Suprapubic skin (tissue), 4 donors: ENCODE measurements around the gene CTU2.

ENCODE experiments used
- EP300 ChIP-seq: sonication (generic); formaldehyde crosslinking; IDR thresholded peaks from one replicate; pipeline ENCODE4 v1.6.1; 2017; ENCODE audit warnings: antibody characterized with exemption
- POLR2A ChIP-seq, 2 donors: fragments of 450-650 bp; IDR thresholded peaks; one replicate each; pipeline ENCODE4 v1.6.1; 2017; ENCODE audit warnings: antibody characterized with exemption in 2 of 2, mild to moderate bottlenecking in 2 of 2, moderate library complexity in 2 of 2
- POLR2AphosphoS5 ChIP-seq, 3 donors: sonication (generic); formaldehyde crosslinking; IDR thresholded peaks; one replicate each; pipeline ENCODE4 v1.6.1; 2017; ENCODE audit warnings: antibody characterized with exemption in 3 of 3
- TF ChIP-seq, protein P1 (sequence below), 2 donors: fragments of 200-600 bp in 1 of 2; fragments of 450-650 bp in 1 of 2; sonication (generic) in 1 of 2; IDR thresholded peaks; one replicate each; pipeline ENCODE4 v1.5.1; 2016 to 2019; ENCODE audit warnings: antibody characterized with exemption in 2 of 2, mild to moderate bottlenecking in 1 of 2, moderate library complexity in 1 of 2

DNA sequence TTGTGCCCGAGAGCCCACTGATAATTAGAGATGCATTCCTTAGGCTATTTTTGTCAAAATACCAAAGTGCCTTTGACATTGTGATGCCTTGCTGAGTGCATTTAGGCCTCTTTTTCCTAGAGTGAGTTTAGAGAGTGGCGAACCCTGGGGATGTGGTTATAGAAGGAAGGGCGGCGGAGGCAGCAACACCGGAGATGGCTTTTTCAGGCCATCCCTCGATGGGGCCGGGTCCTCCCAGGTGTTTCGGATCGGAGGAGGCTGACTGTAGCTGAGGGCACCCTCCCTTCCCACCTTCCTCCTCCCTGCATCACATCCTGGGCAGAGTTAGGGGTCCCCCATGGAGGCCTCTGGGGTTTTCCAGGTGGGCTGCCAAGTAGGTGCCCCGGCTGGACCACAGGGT is 13.4 kb upstream of the CTU2 start:
- TF ChIP-seq, protein P1, sequence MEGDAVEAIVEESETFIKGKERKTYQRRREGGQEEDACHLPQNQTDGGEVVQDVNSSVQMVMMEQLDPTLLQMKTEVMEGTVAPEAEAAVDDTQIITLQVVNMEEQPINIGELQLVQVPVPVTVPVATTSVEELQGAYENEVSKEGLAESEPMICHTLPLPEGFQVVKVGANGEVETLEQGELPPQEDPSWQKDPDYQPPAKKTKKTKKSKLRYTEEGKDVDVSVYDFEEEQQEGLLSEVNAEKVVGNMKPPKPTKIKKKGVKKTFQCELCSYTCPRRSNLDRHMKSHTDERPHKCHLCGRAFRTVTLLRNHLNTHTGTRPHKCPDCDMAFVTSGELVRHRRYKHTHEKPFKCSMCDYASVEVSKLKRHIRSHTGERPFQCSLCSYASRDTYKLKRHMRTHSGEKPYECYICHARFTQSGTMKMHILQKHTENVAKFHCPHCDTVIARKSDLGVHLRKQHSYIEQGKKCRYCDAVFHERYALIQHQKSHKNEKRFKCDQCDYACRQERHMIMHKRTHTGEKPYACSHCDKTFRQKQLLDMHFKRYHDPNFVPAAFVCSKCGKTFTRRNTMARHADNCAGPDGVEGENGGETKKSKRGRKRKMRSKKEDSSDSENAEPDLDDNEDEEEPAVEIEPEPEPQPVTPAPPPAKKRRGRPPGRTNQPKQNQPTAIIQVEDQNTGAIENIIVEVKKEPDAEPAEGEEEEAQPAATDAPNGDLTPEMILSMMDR (IDR thresholded peaks at IDR 0.05): no peak
- TF ChIP-seq POLR2A (IDR thresholded peaks at IDR 0.05) (no peak), POLR2AphosphoS5 (IDR thresholded peaks at IDR 0.05) (no peak), EP300 (no peak)
